HG03095 (cell line): Measurements from ENCODE around the gene INTS1.

Experiments
- ATAC-seq: cut with Tn5 transposase; IDR thresholded peaks from one replicate; pipeline ENCODE4 v1.9.1; 2021; ENCODE audit warnings: moderate library complexity; ENCODE audit not compliant: unreplicated experiment

Gene INTS1

DNA sequence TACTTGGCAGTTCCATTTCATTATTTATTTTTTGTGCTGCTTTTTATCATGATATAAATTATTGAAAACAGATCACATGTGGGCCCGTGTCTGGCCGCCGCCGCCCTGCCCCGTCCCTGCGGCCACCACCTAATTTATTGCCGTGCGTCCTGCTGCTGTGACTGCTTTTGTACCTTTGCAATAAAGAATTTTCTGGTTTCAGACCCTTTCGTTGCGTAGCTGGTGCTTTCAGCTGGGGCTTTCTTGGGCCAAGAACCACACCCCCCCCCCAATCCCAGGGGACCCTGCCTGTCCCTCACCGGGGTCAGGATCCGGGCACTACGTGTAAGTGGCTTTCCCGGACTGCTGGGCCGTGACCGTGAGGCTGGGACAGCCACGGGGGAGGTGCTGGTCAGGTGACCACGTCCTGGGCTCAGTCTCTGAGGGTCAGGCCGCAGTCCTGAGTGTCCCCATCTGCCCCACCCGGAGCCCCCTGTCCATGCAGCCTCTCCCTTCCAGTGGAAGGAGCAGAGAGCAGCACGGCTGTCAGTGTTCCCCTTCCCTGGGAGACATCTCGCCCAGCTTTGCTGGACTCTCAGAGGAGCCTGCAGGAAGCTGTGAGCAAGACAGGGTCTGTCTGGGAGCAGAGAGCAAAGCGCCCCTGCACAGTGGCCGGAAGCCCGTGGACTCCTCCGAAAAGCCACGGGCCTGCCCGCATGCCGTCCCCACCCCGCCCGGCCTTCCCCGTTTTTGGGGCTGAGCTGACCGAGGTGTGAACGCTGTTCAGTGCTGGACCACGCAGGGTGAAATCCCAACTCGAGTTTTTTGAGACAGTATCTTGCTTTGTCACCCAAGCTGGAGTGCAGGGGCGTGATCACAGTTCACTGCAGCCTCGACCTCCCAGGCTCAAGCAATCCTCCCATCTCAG, 38.9 kb upstream of the INTS1 start:
- ATAC-seq = no peak

DNA sequence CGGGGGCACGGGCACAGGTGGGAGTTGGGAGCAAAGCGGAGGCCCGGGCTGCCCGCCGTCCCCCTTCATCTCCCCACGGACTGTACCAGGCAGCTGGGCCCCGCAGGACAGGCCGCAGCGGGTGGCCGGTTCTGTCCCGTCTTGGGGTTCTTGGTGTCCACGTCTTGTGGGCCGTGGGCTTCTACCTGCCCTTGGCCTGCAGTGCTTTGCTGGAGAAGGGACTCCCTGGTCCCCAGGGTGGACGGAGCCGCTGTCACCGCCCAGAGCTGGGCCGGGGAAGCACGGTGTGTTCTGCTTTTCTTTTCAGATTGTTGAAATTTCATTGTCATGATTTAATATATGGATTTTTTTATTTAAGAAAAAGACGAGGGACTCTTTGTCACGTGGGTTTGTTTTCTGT, 38.1 kb upstream of the INTS1 start:
- no peak for ATAC-seq

- ATAC-seq = no peak
Observed at GRCh38 chr7:1541431-1542162, 37.4 kb upstream of the INTS1 start.

GRCh38 chr7:1540776-1541271, 36.6 kb upstream of the INTS1 start:
- ATAC-seq = no peak

- ATAC-seq = no peak
Observed at GRCh38 chr7:1539882-1540775, 35.9 kb upstream of the INTS1 start.

DNA sequence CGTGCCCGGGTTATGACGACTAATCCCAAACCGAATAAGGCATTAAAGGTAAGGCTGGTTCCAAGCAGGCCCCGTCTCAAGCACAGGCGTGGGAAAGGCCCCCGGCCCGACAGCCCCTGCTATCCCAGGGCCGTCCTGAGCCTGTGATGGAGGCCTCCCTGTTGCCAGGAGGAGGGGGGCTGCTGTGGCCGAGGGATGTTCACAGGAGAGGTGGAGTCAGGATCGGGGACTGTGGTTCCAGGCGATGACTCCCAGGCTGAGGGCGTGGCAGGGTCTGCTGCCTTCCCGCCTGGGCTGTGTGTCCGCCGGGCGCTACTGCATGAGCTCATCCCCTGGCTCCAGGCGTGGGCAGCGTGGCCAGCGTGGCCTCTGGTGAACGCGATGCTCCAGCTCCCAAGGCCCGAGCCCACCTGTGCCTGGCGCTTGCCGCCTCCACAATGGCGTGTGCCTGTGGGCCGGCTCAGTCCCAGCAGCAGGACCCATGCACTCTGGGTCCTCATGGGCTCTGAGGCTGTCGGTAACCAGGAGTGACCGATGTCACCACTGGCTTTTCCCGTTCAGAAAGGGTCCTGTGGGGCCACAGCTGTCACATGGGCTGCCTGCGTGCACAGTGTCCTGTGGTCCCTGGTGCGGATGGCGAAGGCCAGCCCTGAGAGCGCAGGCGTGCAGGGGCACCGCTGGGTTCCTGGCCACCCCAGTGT, 35.1 kb upstream of the INTS1 start:
- ATAC-seq = no peak

DNA sequence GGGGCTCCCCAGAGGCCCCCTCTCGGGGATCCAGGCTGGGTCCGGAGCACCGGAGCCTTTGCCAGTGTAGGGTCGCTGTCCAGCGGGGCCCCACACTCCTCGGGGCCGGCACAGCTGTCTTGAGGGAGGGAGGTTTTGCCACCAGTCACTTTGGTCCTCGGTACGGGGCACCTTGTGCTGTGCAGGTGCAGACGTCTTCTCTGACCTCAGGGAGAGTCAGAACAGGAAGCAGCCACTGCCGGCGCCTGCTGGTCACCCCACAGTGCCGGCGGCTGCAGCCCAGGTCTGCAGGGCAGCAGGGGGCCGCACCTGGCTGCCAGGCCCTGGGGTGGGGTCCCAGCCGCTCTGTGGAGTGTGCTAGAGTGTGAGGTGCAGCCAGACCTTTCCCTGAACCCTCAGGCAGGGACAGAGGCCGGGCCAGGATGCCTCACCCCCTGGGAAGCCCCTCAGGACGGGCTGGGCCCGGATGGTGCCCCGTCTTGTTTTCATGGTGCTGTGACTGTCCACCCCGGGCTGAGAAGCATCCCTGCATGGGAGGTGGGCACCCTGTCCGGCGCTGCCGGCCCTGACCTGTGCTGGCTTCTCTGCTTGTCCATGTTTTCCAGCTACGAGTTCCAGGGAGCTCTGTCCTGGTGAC, 34.5 kb upstream of the INTS1 start:
- ATAC-seq = no peak

DNA sequence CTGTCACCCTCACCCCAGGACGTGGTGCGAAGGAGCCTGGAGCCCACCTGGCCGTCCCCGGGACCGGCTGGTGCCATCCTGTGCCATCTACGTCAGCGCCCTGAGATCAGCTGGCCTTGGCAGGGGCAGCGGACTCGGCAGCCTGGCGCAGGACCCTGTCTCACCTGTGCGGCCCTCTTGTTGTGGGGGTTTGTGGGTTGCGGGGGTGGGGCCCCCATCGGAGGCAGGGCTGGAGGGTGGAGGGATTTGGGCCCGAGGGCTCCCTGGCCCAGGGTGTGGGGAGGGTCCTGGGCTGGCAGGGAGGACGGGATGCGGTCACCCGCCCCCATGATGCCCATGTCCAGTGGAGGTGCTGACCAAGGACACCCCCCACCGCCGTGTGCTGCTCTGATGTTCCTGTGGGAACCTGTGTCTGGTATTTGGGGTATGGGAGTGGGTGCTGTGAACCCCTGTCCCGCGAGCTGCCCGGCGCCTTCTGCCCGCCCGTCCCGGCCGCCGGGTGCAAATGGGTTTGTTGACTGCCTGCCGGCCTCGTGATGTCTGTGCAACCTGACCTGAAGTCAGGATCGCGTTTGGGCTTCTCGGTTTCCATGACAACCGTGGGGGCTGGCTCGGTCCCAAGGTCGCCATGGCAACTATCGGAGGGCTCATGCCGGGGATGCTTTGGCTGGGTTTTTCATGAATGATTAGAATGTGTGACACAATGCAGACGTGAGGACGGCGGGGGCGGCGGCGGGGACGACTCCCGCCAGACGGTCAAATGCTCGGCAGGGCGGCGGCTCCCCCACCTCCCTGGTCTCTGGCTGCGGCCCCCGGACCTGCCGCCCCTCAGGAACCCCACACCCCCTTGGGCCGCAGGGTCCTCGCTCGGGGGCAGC, 33.6 kb upstream of the INTS1 start:
- no peak for ATAC-seq

GRCh38 chr7:1536743-1537534, 32.8 kb upstream of the INTS1 start:
- ATAC-seq = no peak

- ATAC-seq = no peak
Observed at GRCh38 chr7:1536455-1536742, 32.2 kb upstream of the INTS1 start.

DNA sequence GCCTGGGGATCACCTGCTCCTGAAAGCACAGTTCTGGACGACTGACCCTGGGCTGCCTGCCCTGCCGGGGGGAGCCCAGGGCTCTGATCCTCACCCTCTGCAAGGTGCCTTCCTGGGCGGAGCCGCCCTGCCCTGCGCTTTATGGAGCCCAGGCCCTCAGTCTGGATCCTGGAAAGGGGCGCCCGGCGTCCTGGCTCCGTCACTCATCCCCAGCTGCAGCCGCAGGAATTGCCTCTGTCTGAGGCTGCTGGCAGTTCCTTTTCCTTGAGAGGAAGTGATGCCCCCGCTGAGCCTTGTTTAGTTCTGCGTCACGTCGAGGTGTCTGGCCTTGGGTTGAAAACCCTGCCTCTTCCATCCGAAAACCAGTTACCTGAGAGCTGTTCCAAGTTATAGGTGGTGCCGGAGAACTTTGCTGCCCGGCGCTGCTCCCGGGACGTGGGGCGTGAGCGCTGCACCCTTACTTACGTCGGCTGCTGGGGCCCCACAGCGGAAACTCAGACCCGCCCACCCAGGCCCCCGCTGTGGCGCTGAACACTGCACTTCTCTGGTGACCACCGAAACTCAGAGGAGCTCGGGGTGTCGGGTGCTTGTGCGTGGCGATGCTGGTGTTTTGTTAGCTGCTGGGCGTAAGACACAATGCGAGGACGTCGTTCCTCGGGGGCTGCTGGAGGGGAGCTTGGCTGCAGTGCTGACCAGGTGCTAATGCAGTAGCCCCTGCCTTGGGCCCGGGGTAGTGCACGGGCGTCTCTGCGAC, 31.7 kb upstream of the INTS1 start:
- no peak for ATAC-seq

DNA sequence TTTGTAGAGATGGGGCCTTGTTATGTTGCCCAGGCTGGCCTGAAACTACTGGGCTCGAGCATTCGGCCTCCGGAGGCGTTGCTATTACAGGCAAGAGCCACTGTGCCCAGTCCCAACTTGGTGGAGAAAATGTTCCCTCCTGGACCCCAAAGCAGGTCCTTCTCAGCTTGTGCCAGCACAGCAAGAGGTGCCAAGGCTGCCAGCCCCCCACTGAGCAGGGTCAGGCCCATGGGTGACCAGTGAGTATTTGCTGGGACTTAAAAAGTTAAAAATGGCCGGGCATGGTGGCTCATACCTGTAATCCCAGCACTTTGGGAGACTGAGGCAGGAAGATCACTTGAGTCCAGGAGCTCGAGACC, 30.9 kb upstream of the INTS1 start:
- no peak for ATAC-seq

DNA sequence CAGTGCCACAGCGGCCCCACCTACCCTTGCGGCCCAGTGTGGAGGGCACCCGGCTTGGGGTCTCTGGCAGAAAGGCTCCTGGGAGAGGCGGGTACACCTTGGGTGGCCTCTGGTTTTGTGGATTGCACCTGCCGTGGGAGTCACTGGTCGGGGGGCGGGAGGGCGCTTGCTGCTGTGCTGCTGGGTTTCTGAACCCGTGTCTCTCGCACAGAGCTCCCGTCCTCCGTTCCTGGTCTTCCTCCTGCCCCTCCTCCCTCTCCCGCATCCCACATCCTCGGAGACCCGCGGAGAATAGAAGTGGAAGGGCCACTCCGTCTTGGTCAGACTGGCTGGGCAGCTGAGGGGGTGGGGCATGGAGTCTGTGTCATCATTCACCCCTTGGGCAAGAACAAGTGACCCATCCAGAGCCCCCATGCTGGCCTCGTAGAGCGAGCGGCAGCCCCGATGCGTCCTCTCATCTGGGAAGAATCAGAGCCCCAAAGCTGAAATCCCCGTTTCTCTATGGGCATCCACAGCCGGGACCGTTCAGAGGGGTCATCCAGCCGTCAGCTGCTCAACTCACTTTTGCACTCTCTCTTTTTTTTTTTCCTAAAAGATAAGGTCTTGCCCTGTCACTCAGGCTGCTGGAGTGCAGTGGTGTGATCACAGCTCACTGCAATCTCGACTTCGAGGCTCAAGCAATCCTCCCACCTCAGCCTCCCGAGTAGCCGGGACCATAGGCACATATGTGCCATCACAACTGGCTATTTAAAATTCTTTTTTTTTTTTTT, 30.3 kb upstream of the INTS1 start:
- ATAC-seq = no peak

DNA sequence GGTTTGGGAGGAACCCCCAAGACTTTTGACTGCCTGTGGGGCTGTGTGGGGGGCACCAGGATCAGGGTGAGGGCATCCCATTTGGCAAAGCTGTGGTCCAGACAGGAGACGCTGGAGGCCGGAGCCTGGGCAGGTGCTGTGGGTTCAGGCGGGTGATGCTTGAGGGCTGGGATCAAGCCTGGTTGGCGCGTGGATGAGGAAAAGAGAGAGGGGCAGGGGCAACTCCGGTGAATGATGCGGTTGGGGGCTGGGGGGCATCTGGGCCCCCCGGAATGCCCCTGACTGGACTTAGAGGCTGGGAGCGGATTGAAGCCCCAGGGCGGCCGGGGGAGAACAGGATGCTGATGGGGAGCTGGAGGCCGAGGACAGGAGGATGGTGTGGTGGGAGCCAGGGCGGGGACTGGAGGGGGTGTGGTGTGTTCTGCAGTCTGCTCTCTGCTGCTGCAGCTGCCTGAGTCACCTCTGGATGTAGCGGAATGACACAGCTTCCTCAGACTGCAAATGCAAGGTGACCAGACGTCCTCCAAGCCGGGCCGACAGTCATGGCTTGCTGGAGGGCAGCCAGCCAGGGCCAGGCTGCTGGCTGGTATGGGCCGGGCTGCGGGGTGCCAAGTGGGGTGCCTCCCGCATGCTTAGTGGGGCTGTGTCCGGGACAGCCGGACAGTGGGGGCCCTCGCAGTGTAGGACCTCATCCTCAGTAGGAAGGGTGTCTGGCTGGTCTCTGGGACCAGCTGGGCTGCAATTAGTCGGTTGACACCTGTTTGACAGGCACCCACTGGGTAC, 29.5 kb upstream of the INTS1 start:
- ATAC-seq = no peak

GRCh38 chr7:1533255-1533546, 29.0 kb upstream of the INTS1 start:
- no peak for ATAC-seq

GRCh38 chr7:1532456-1533254, 28.5 kb upstream of the INTS1 start:
- no peak for ATAC-seq
